ENCODE results near the gene ACBD5.

GRCh38 chr10:27258492-27258837, 17.9 kb upstream of the ACBD5 start:
- no peak for TF ChIP-seq CTCF (IDR thresholded peaks at IDR 0.05)
- TF ChIP-seq POLR2A (IDR thresholded peaks at IDR 0.05): no peak

Measured in ovary (tissue), 3 donors.